A549 (cell line): Measurements from ENCODE around the gene TTLL9.

Source experiments
- ATOH8 ChIP-seq: fragments of 250-450 bp; sonication (Bioruptor Pico); IDR thresholded peaks from 2 replicates; pipeline ENCODE4 v1.5.0; 2020; ENCODE audit warnings: low read depth, mild to moderate bottlenecking, moderate library complexity
- CHD2 ChIP-seq: fragments of 150-350 bp; IDR thresholded peaks from 2 replicates; pipeline ENCODE4 v1.6.1; 2014; ENCODE audit warnings: low read length; ENCODE audit not compliant: partially characterized antibody
- ELK1 ChIP-seq: fragments of 150-350 bp; IDR thresholded peaks from 2 replicates; pipeline ENCODE4 v1.6.1; 2014; ENCODE audit warnings: low read depth, mild to moderate bottlenecking, low read length
- EP300 ChIP-seq, 2 experiments: fragments of >200 bp; sonication (Bioruptor Twin); formaldehyde crosslinking; IDR thresholded peaks; 2 replicates in 1 of 2; 3 replicates in 1 of 2; pipeline ENCODE4 v1.6.1; 2016 to 2017
- HEYL ChIP-seq: fragments of 250-450 bp; sonication (Bioruptor Pico); IDR thresholded peaks from 2 replicates; pipeline ENCODE4 v1.8.0; 2021; ENCODE audit warnings: mild to moderate bottlenecking, moderate library complexity
- HMGXB4 ChIP-seq: fragments of 250-450 bp; sonication (Bioruptor Pico); IDR thresholded peaks from 2 replicates; pipeline ENCODE4 v1.5.0; 2021; ENCODE audit warnings: mild to moderate bottlenecking, moderate library complexity, borderline replicate concordance
- POLR2A ChIP-seq: IDR thresholded peaks from 2 replicates; pipeline ENCODE4 v1.6.1; 2012; ENCODE audit warnings: mild to moderate bottlenecking, low read length
- SMC3 ChIP-seq: fragments of >200 bp; sonication (Bioruptor Twin); formaldehyde crosslinking; IDR thresholded peaks from 3 replicates; pipeline ENCODE4 v1.6.1; 2018; ENCODE audit warnings: inconsistent platforms
- TP53 ChIP-seq: fragments of 250-450 bp; sonication (Bioruptor Pico); IDR thresholded peaks from 2 replicates; pipeline ENCODE4 v1.5.0; 2021; ENCODE audit warnings: mild to moderate bottlenecking, moderate library complexity
- ZNF302 ChIP-seq: fragments of 250-450 bp; sonication (Bioruptor Pico); IDR thresholded peaks from 2 replicates; pipeline ENCODE4 v1.9.0; 2021; ENCODE audit warnings: inconsistent platforms, mild to moderate bottlenecking, moderate library complexity
- TF ChIP-seq, protein P1 (sequence below): fragments of >200 bp; sonication (Bioruptor Twin); formaldehyde crosslinking; IDR thresholded peaks from 3 replicates; pipeline ENCODE4 v1.5.1; 2016
- TF ChIP-seq, protein P2 (sequence below): IDR thresholded peaks from 2 replicates; pipeline ENCODE4 v1.6.1; 2012
- TF ChIP-seq, protein P3 (sequence below): fragments of 450-650 bp; IDR thresholded peaks from 2 replicates; pipeline ENCODE4 v1.6.1; 2014; ENCODE audit warnings: antibody characterized with exemption

GRCh38 chr20:31829731-31830130, 40.7 kb upstream of the TTLL9 start:
- TF ChIP-seq HMGXB4 (CRISPR knock-in tag) (no peak), POLR2A (no peak), ZNF302 (CRISPR knock-in tag) (no peak), HEYL (CRISPR knock-in tag) (no peak), EP300 (IDR thresholded peaks at IDR 0.05) (no peak), SMC3 (no peak), ELK1 (no peak), ATOH8 (CRISPR knock-in tag) (no peak), CHD2 (no peak), TP53 (CRISPR knock-in tag) (no peak)
- TF ChIP-seq, protein P1, sequence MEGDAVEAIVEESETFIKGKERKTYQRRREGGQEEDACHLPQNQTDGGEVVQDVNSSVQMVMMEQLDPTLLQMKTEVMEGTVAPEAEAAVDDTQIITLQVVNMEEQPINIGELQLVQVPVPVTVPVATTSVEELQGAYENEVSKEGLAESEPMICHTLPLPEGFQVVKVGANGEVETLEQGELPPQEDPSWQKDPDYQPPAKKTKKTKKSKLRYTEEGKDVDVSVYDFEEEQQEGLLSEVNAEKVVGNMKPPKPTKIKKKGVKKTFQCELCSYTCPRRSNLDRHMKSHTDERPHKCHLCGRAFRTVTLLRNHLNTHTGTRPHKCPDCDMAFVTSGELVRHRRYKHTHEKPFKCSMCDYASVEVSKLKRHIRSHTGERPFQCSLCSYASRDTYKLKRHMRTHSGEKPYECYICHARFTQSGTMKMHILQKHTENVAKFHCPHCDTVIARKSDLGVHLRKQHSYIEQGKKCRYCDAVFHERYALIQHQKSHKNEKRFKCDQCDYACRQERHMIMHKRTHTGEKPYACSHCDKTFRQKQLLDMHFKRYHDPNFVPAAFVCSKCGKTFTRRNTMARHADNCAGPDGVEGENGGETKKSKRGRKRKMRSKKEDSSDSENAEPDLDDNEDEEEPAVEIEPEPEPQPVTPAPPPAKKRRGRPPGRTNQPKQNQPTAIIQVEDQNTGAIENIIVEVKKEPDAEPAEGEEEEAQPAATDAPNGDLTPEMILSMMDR = no peak
- TF ChIP-seq, protein P2, sequence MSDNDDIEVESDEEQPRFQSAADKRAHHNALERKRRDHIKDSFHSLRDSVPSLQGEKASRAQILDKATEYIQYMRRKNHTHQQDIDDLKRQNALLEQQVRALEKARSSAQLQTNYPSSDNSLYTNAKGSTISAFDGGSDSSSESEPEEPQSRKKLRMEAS = no peak
- TF ChIP-seq, protein P3, sequence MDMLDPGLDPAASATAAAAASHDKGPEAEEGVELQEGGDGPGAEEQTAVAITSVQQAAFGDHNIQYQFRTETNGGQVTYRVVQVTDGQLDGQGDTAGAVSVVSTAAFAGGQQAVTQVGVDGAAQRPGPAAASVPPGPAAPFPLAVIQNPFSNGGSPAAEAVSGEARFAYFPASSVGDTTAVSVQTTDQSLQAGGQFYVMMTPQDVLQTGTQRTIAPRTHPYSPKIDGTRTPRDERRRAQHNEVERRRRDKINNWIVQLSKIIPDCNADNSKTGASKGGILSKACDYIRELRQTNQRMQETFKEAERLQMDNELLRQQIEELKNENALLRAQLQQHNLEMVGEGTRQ = no peak
